Measurements from ENCODE around the gene ONECUT2.

The ONECUT2 gene

DNA sequence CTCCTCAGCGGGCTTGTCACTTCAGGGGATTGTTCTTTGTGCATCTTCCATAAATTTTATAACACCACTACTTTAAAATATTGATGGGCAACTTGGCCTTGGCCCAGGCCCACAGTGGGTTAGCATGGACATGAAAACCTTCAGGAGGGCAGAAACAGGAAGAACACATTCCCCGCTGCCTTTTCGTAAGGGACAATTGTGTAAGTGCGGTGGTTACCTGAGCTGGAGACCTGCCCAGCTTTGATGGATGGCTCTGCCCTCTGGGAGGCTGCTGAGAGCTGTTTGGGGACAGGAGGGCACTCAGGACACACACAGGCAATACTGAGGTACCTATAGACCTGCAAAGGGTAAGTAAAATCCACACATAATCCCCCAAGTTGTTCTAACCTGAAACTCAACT, 104.5 kb downstream of the ONECUT2 start:
- H3K27me3 Mint-ChIP-seq (ENCODE audit: low read depth) = peaks cover 6% of the 10 kb centered on the region
- H3K27ac Mint-ChIP-seq = no peak overlapping the region
- H3K4me3 Mint-ChIP-seq = no peak overlapping the region
- H3K9me3 Mint-ChIP-seq = no peaks in the 10 kb centered on the region
- H3K36me3 Mint-ChIP-seq (ENCODE audit: low read depth) = no peaks in the 10 kb centered on the region
- no peak for DNase-seq (ENCODE audit: low spot score)
- H3K4me1 Mint-ChIP-seq (ENCODE audit: low read depth) = no peaks in the 10 kb centered on the region

Data from T-helper 2 cell treated with Interferon-gamma antibody and Interleukin-4, amounts not matched to agents 5 μg/mL and 100 μg/mL, for 36 hours (primary cell).